Measurements from ENCODE around the gene ERC2. TPM values are rescaled to one million over a fixed set of nuclear protein-coding genes. Genes with fewer than 3 reads are reported as not detected.

Gene ERC2
- total RNA-seq, 1 donor from 2014 or later, result under 0.01 TPM

DNA sequence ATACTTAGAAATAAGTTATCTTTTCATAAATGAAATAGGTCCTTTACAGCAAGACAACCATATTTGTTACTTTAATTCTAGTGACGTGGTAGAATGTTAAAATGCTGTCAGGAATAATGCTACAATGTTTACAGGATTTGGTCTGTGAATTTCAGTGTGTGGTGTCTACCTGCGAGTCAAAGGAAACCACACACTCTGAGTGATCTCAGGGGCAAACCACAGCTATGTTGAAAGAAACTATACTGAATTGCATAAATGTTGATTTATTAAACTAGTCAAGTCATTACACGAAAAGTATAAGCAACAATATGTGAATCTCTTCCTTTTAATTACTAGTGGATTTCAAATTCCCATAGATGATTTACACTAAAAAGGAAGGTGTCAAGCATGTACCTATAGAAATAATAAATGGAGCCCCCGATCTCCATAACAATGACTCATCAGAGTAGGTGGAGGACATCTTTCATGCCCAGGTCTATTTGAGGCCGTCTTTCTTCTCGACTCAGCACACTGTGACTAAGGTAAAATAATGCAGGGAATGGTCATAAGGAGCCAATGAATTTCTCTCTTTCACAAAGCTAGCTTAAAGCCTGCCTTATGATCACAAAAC is 463.0 kb downstream of the ERC2 start:
- no peaks in the 10 kb centered on the region for H3K27me3 ChIP-seq (ENCODE audit: control insufficient read depth, insufficient read depth, low read length)
- FAIRE-seq, result no peak
- DNase-seq (ENCODE audit: low read depth), result peak; percentile 89
- H3K36me3 ChIP-seq (ENCODE audit: control insufficient read depth, insufficient read depth, low read length), result no peaks in the 10 kb centered on the region
- no peak for TF ChIP-seq CTCF (IDR thresholded peaks at IDR 0.05; ENCODE audit: insufficient read depth, low read length, severe bottlenecking)
- no peak overlapping the region for H3K4me3 ChIP-seq (ENCODE audit: low read depth, low read length)

GRCh38 chr3:56003129-56003528 is 465.1 kb downstream of the ERC2 start:
- H3K36me3 ChIP-seq (ENCODE audit: control insufficient read depth, insufficient read depth, low read length), result no peaks in the 10 kb centered on the region
- no peak for TF ChIP-seq CTCF (IDR thresholded peaks at IDR 0.05; ENCODE audit: insufficient read depth, low read length, severe bottlenecking)
- FAIRE-seq, result no peak
- no peak overlapping the region for H3K4me3 ChIP-seq (ENCODE audit: low read depth, low read length)
- no peaks in the 10 kb centered on the region for H3K27me3 ChIP-seq (ENCODE audit: control insufficient read depth, insufficient read depth, low read length)
- DNase-seq (ENCODE audit: low read depth), result no peak

GRCh38 chr3:56001991-56002390 is 466.3 kb downstream of the ERC2 start:
- FAIRE-seq, result no peak
- no peaks in the 10 kb centered on the region for H3K36me3 ChIP-seq (ENCODE audit: control insufficient read depth, insufficient read depth, low read length)
- no peaks in the 10 kb centered on the region for H3K27me3 ChIP-seq (ENCODE audit: control insufficient read depth, insufficient read depth, low read length)
- no peak for DNase-seq (ENCODE audit: low read depth)
- H3K4me3 ChIP-seq (ENCODE audit: low read depth, low read length), result no peak overlapping the region
- TF ChIP-seq CTCF (IDR thresholded peaks at IDR 0.05; ENCODE audit: insufficient read depth, low read length, severe bottlenecking), result no peak

GRCh38 chr3:56001537-56001936 is 466.7 kb downstream of the ERC2 start:
- no peak for DNase-seq (ENCODE audit: low read depth)
- no peak for TF ChIP-seq CTCF (IDR thresholded peaks at IDR 0.05; ENCODE audit: insufficient read depth, low read length, severe bottlenecking)
- no peak for FAIRE-seq

GRCh38 chr3:55989366-55989765 is 478.9 kb downstream of the ERC2 start:
- H3K4me3 ChIP-seq (ENCODE audit: low read depth, low read length), result no peak overlapping the region
- DNase-seq (ENCODE audit: low read depth) (no peak), FAIRE-seq (no peak)
- TF ChIP-seq CTCF (IDR thresholded peaks at IDR 0.05; ENCODE audit: insufficient read depth, low read length, severe bottlenecking), result no peak
- no peaks in the 10 kb centered on the region for H3K36me3 ChIP-seq (ENCODE audit: control insufficient read depth, insufficient read depth, low read length)
- H3K27me3 ChIP-seq (ENCODE audit: control insufficient read depth, insufficient read depth, low read length), result no peaks in the 10 kb centered on the region

More at GRCh38 chr3:56001537-56001936, 466.7 kb downstream of the ERC2 start:
- H3K36me3 ChIP-seq (ENCODE audit: control insufficient read depth, insufficient read depth, low read length), result no peaks in the 10 kb centered on the region
- H3K27me3 ChIP-seq (ENCODE audit: control insufficient read depth, insufficient read depth, low read length), result no peaks in the 10 kb centered on the region
- no peak overlapping the region for H3K4me3 ChIP-seq (ENCODE audit: low read depth, low read length)

GRCh38 chr3:55988905-55989304 is 479.4 kb downstream of the ERC2 start:
- no peak for TF ChIP-seq CTCF (IDR thresholded peaks at IDR 0.05; ENCODE audit: insufficient read depth, low read length, severe bottlenecking)
- Histone ChIP-seq H3K36me3 (ENCODE audit: control insufficient read depth, insufficient read depth, low read length) (no peaks in the 10 kb centered on the region), H3K27me3 (ENCODE audit: control insufficient read depth, insufficient read depth, low read length) (no peaks in the 10 kb centered on the region), H3K4me3 (ENCODE audit: low read depth, low read length) (no peak overlapping the region)
- DNase-seq (ENCODE audit: low read depth) (no peak), FAIRE-seq (peak; percentile 7)
